ENCODE measurements around the gene NLGN1.

DNA sequence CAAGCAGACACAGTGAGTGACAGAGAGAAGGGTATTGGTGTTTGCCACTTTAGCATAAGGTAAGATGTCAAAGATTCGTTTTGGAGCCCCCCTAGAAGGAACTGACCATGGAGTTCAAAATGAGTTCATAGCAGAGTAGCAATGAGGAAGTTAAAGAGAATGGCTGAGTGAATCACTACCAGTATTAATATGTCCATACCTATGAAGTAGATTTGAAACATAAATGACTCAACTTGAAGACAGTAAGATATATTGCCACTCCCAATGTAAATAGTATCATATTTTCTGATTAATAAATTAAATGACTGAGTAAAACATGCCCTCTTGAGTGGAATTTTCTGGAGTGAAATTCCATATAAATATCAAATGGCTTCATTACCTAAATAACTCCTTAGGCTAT is 675.1 kb downstream of the NLGN1 start:
- no peak for TF ChIP-seq EZH2 (IDR thresholded peaks at IDR 0.05; ENCODE audit: insufficient read depth, poor library complexity, severe bottlenecking)
- TF ChIP-seq EZH2phosphoT487 (IDR thresholded peaks at IDR 0.05; ENCODE audit: insufficient read depth, low read depth) = no peak

All from GM23248 (cell line).